Measurements from ENCODE around the gene AJUBA.

DNA sequence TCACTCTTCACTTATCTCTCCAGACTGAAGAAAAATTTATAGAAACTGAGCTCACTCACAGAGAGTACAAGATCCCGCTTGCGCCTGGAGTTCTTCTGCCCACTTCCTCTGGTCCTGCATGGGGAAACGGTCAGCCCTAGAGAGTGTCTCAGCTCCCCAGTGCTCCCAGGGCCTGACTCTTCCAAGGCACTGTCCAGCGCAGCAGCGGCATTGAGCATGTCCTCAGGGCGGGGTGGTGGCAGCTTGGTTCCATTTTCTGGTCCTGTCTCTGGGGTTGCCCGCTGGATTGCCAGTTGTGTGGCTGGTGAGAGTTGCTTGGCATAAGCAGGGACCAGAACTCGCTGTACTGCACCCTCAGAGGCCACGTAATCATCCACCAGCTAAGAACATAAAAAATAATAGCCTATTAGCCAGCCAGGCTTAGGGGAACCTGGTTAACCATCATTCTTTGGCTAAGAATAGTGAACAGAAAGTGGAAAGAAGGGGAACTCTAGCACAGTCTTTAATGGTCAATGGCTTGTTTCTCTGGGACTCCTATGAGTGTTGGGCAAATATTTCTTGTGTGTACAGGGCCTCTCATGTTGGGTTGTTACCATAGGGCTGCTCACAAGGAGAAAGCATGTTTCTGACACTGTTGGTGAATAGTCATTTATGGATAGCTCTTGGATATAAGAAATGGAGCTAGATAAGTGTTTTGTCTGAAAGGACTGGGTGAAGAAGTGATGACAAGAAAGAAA, 13.7 kb upstream of the AJUBA start:
- TF ChIP-seq CTCF (IDR thresholded peaks at IDR 0.05; ENCODE audit: low read depth, low read length) (no peak), EZH2phosphoT487 (IDR thresholded peaks at IDR 0.05; ENCODE audit: low read depth) (no peak)
